K562 (cell line): ENCODE data around the gene RLN1. TPM values are rescaled to one million over a fixed set of nuclear protein-coding genes. Genes with fewer than 3 reads are reported as not detected.

ENCODE experiments used
- ATAC-seq: fragments of 200-7000 bp; cut with Tn5 transposase; 3 replicates; pipeline ENCODE4 v1.9.1; 2020; ENCODE audit warnings: moderate library complexity
- BruUV-seq: library from RNA; stranded (reverse); fragments of 400-500 nt; replicated peaks from 2 replicates; lab custom pipeline; 2021; lab: Mats Ljungman, UMichigan
- CTCF ChIA-PET: fragments of 300-600 bp; formaldehyde crosslinking; extraction: SDS; loops from one replicate; lab custom pipeline; 2021; ENCODE audit warnings: low intra/inter-chr PET ratio; lab: Yijun Ruan, JAX
- POLR2A ChIA-PET: fragments of 300-600, 350-650 bp; sonication (Branson Sonifier 250); formaldehyde crosslinking; extraction: SDS; loops from one replicate; lab custom pipeline; 2021; ENCODE audit warnings: antibody characterized with exemption, inconsistent platforms; lab: Yijun Ruan, JAX
- DNase-seq, 4 experiments: peaks; one replicate each; pipeline versions ENCODE4 v3.0.0 to v3.0.0-alpha.2; 2011 to 2018; ENCODE audit warnings: low spot score in 3 of 4, mixed read lengths in 3 of 4; ENCODE audit errors: extremely low read depth in 1 of 4
- FAIRE-seq: peaks from 2 replicates; lab custom pipeline; 2011; peaks lifted over from hg19 to GRCh38; lab: Jason Lieb, UNC
- H2AFZ ChIP-seq: 2 replicates; pipeline ENCODE4 v1.6.0; 2011; ENCODE audit warnings: low read depth, low read length, control low read depth, inconsistent platforms
- H3K27ac ChIP-seq: fragments of 200-600 bp; 3 replicates; pipeline ENCODE4 v1.8.0; 2011; ENCODE audit warnings: low read depth, mild to moderate bottlenecking, control low read depth, inconsistent platforms, low read length, moderate library complexity, mixed read lengths; ENCODE audit errors: extremely low read depth
- H3K27me3 ChIP-seq, 2 experiments: fragments of 300-600 bp in 1 of 2; 2 replicates in 1 of 2; 3 replicates in 1 of 2; pipeline versions ENCODE4 v1.6.0 to v1.8.0; 2011; ENCODE audit warnings: inconsistent platforms in 2 of 2, low read length in 2 of 2, mild to moderate bottlenecking in 1 of 2, mixed read lengths in 1 of 2, moderate library complexity in 1 of 2; ENCODE audit not compliant: control insufficient read depth in 2 of 2, insufficient read depth in 2 of 2
- H3K36me3 ChIP-seq: fragments of 300-600 bp; 3 replicates; pipeline ENCODE4 v1.8.0; 2011; ENCODE audit warnings: mild to moderate bottlenecking, low read length, inconsistent platforms; ENCODE audit not compliant: control insufficient read depth, insufficient read depth
- H3K4me1 ChIP-seq, 2 experiments: fragments of 200-600 bp in 1 of 2; replicated peaks in 1 of 2; 2 replicates in 1 of 2; 3 replicates in 1 of 2; pipeline versions ENCODE4 v1.5.1 to v1.8.0; 2011; ENCODE audit warnings: inconsistent platforms in 2 of 2, low read length in 2 of 2, mild to moderate bottlenecking in 1 of 2, mixed read lengths in 1 of 2, moderate library complexity in 1 of 2; ENCODE audit not compliant: control insufficient read depth in 2 of 2, insufficient read depth in 2 of 2
- H3K4me2 ChIP-seq: 2 replicates; pipeline ENCODE4 v1.6.1; 2011; ENCODE audit warnings: low read length, control low read depth, inconsistent platforms, mixed read lengths; ENCODE audit not compliant: insufficient read depth
- H3K4me3 ChIP-seq: fragments of 200-600 bp; sonication (generic), shearing (Covaris generic); 2 replicates; pipeline ENCODE4 v1.5.1; 2016; ENCODE audit warnings: control low read depth, inconsistent platforms
- H3K79me2 ChIP-seq: fragments of 200-600 bp; 3 replicates; pipeline ENCODE4 v1.8.0; 2011; ENCODE audit warnings: low read length, inconsistent platforms; ENCODE audit not compliant: control insufficient read depth, insufficient read depth
- H3K9ac ChIP-seq, 2 experiments: 2 replicates each; pipeline versions ENCODE4 v1.6.0 to v1.6.1; 2011; ENCODE audit warnings: low read depth in 2 of 2, low read length in 2 of 2, control low read depth in 1 of 2, inconsistent platforms in 1 of 2, mild to moderate bottlenecking in 1 of 2, mixed read lengths in 1 of 2; ENCODE audit not compliant: insufficient read depth in 1 of 2
- H3K9me1 ChIP-seq: one replicate; pipeline ENCODE4 v1.6.0; 2011; ENCODE audit warnings: inconsistent platforms, mild to moderate bottlenecking, low read length, moderate library complexity; ENCODE audit not compliant: control insufficient read depth, insufficient read depth
- H3K9me3 ChIP-seq: replicated peaks from 2 replicates; pipeline ENCODE4 v1.5.1; 2011; ENCODE audit warnings: low read depth, low read length, inconsistent platforms; ENCODE audit not compliant: control insufficient read depth, insufficient read depth
- H4K20me1 ChIP-seq: replicated peaks from 2 replicates; pipeline ENCODE4 v1.6.1; 2011; ENCODE audit warnings: low read length, inconsistent platforms, mixed read lengths; ENCODE audit not compliant: control insufficient read depth, insufficient read depth
- ARID3B ChIP-seq: fragments of 250-450 bp; sonication (Bioruptor Pico); IDR thresholded peaks from 2 replicates; pipeline ENCODE4 v1.4.0; 2020; ENCODE audit warnings: borderline replicate concordance
- ARNT ChIP-seq, 2 experiments: fragments of 450-650 bp; IDR thresholded peaks; 2 replicates each; pipeline ENCODE4 v1.6.1; 2016; ENCODE audit warnings: mild to moderate bottlenecking in 1 of 2
- BCLAF1 ChIP-seq, 2 experiments: fragments of 450-650 bp in 1 of 2; IDR thresholded peaks; 2 replicates each; pipeline ENCODE4 v1.6.1; 2011 to 2017; ENCODE audit warnings: low read depth in 2 of 2, antibody characterized with exemption in 1 of 2, borderline replicate concordance in 1 of 2, low read length in 1 of 2, mild to moderate bottlenecking in 1 of 2, mixed read lengths in 1 of 2; ENCODE audit not compliant: control insufficient read depth in 1 of 2
- CHD2 ChIP-seq: IDR thresholded peaks from 2 replicates; pipeline ENCODE4 v1.6.1; 2011; ENCODE audit warnings: low read depth, low read length
- CXXC5 ChIP-seq: fragments of 250-450 bp; sonication (Bioruptor Pico); IDR thresholded peaks from 2 replicates; pipeline ENCODE4 v1.8.0; 2022; ENCODE audit warnings: inconsistent platforms, mild to moderate bottlenecking, moderate library complexity
- EGR1 ChIP-seq: fragments of 450-650 bp; conservative IDR thresholded peaks from 2 replicates; pipeline ENCODE4 v1.6.1; 2017; ENCODE audit warnings: mild to moderate bottlenecking
- ETS2 ChIP-seq: IDR thresholded peaks from 2 replicates; pipeline ENCODE4 v1.6.1; 2016; ENCODE audit warnings: borderline replicate concordance, missing genetic modification characterization, mild to moderate bottlenecking, moderate library complexity, missing compliant biosample characterization; ENCODE audit not compliant: poor library complexity, severe bottlenecking
- EZH2 ChIP-seq: IDR thresholded peaks from 2 replicates; pipeline ENCODE4 v1.6.1; 2012; ENCODE audit warnings: low read depth, mild to moderate bottlenecking, inconsistent platforms, low read length, borderline replicate concordance
- MBD2 ChIP-seq: sonication (generic); IDR thresholded peaks from 2 replicates; pipeline ENCODE4 v1.6.1; 2016; ENCODE audit warnings: low read depth, borderline replicate concordance
- NFE2 ChIP-seq: IDR thresholded peaks from 2 replicates; pipeline ENCODE4 v1.6.1; 2014; ENCODE audit warnings: antibody characterized with exemption, low read depth
- PCBP2 ChIP-seq: fragments of 200-400 bp; formaldehyde crosslinking; IDR thresholded peaks from 2 replicates; pipeline ENCODE4 v1.6.1; 2018; ENCODE audit warnings: low read length, low read depth, mild to moderate bottlenecking, moderate library complexity; ENCODE audit not compliant: poor library complexity, severe bottlenecking
- SAFB2 ChIP-seq: fragments of 200-400 bp; formaldehyde crosslinking; IDR thresholded peaks from 2 replicates; pipeline ENCODE4 v1.6.1; 2018; ENCODE audit warnings: borderline replicate concordance, low read length, low read depth, moderate library complexity; ENCODE audit not compliant: severe bottlenecking
- SMARCA4 ChIP-seq: fragments of 450-650 bp; IDR thresholded peaks from 2 replicates; pipeline ENCODE4 v1.6.1; 2016
- THRB ChIP-seq: fragments of 450-650 bp; formaldehyde crosslinking; conservative IDR thresholded peaks from 2 replicates; pipeline ENCODE4 v1.4.0; 2022; ENCODE audit warnings: mild to moderate bottlenecking, missing genetic modification characterization
- ZBED1 ChIP-seq: IDR thresholded peaks from 2 replicates; pipeline ENCODE4 v1.6.1; 2014
- ZNF121 ChIP-seq: sonication (generic); formaldehyde crosslinking; conservative IDR thresholded peaks from 2 replicates; pipeline ENCODE4 v1.8.0; 2022; ENCODE audit warnings: missing genetic modification reagents
- ZNF133 ChIP-seq: fragments of 250-450 bp; sonication (Bioruptor Pico); IDR thresholded peaks from 2 replicates; pipeline ENCODE4 v1.4.0; 2020; ENCODE audit warnings: mild to moderate bottlenecking
- ZNF217 ChIP-seq: sonication (generic); formaldehyde crosslinking; IDR thresholded peaks from 2 replicates; pipeline ENCODE4 v1.8.0; 2022; ENCODE audit warnings: mild to moderate bottlenecking, missing genetic modification reagents
- WGBS: fragments of 100-300 bp; shearing (Covaris generic); methylation state at CpG from one replicate; pipeline ENCODE4 v1.1.6; 2016; ENCODE audit warnings: low coverage, mixed read lengths; ENCODE audit not compliant: insufficient coverage; ENCODE audit errors: missing lambda C conversion rate; 5-methylcytosine and 5-hydroxymethylcytosine counted together
- in situ Hi-C: fragments of 300-500 bp; cut with MboI; formaldehyde crosslinking; loops from 4 replicates; pipeline ENCODE4 v1.15.0; 2018; ENCODE audit warnings: inconsistent platforms, mixed read lengths
- intact Hi-C: fragments of 100-400 bp; cut with micrococcal nuclease; formaldehyde crosslinking; loops from 2 replicates; pipeline ENCODE4 v1.14.2; 2022
- polyA plus RNA-seq, 8 experiments: library from polyadenylated mRNA; depleted of rRNA in 4 of 8; stranded (reverse) in 5 of 8; unstranded in 3 of 8; fragments of >200 nt; fragmentation: Nextera tagmentation in 2 of 8; fragmentation: Illumina TruSeq in 1 of 8; extraction: Ambion mirVana in 2 of 8; extraction: Trizol in 1 of 8; gene quantifications; 2 replicates each; pipeline versions ENCODE4 v1.2.1 to v1.2.3, GENCODE V29; 2011 to 2014; ENCODE audit warnings: inconsistent platforms in 1 of 8, missing spikeins in 1 of 8
- total RNA-seq, 7 experiments: library from RNA; depleted of rRNA in 6 of 7; stranded (reverse); fragments of >200 nt in 6 of 7; fragmentation: Illumina TruSeq in 2 of 7; extraction: Trizol in 2 of 7; gene quantifications; 2 replicates each; pipeline versions ENCODE4 v1.2.1 to v1.2.3, GENCODE V29; 2011 to 2021; ENCODE audit warnings: low replicate concordance in 1 of 7

RLN1 gene
- total and polyA plus RNA-seq, 9 of the 15 experiments (the other 6 are each of a cell fraction or from before 2014, with no cell fraction given) = not detected

- POLR2A ChIA-PET = interaction anchor here (0.5 to 0.6 kb wide), 2 partner anchors 180 to 764 kb away, joined by 3 read pairs; no protein-coding TSS in a partner anchor
- Histone ChIP-seq H4K20me1 (no peaks in the 10 kb centered on the region), H3K27ac (no peak overlapping the region), H3K4me2 (no peak overlapping the region), H3K9ac (no peak overlapping the region), H2AFZ (no peak overlapping the region), H3K27me3 (no peaks in the 10 kb centered on the region), H3K4me3 (no peak overlapping the region), H3K36me3 (no peaks in the 10 kb centered on the region), H3K9me1 (no peaks in the 10 kb centered on the region), H3K4me1 (no peaks in the 10 kb centered on the region), H3K9me3 (no peaks in the 10 kb centered on the region), H3K79me2 (no peaks in the 10 kb centered on the region)
- ATAC-seq = no peak
- WGBS = 0% methylated on average over 1 of the region's 1 CpG
- in situ Hi-C loops (no loop called here), intact Hi-C loops (no loop called here)
- DNase-seq = no peak
- FAIRE-seq = no peak
- BruUV-seq = no TSS peak
- CTCF ChIA-PET = no interaction called here
- TF ChIP-seq MBD2 (no peak), ETS2 (tag) (no peak), ZBED1 (no peak), EGR1 (no peak), THRB (CRISPR knock-in tag) (no peak), ZNF133 (CRISPR knock-in tag) (no peak), SMARCA4 (no peak), PCBP2 (no peak), NFE2 (no peak), EZH2 (no peak), ARID3B (CRISPR knock-in tag) (no peak), ARNT (IDR thresholded peaks at IDR 0.05) (no peak), SAFB2 (no peak), CXXC5 (CRISPR knock-in tag) (no peak), CHD2 (no peak), BCLAF1 (IDR thresholded peaks at IDR 0.05; ENCODE audit: borderline replicate concordance in 1 of 2, control insufficient read depth in 1 of 2, low read depth in 2 of 2, low read length in 1 of 2) (no peak), ZNF217 (CRISPR knock-in tag) (no peak), ZNF121 (no peak)
Measured at GRCh38 chr9:5357431-5358105, 17.9 kb upstream of the RLN1 start.
